PC-9 (cell line): ENCODE data around the gene DNAJB6. TPM values are rescaled to one million over a fixed set of nuclear protein-coding genes. Genes with fewer than 3 reads are reported as not detected.

ENCODE experiments used
- BruUV-seq: library from RNA; stranded (reverse); fragments of 400-500 nt; replicated peaks from 2 replicates; lab custom pipeline; 2021; lab: Mats Ljungman, UMichigan
- CTCF ChIA-PET: fragments of 300-600 bp; sonication (Branson Sonifier 250); formaldehyde crosslinking; loops from one replicate; lab custom pipeline; 2022; ENCODE audit warnings: antibody characterized with exemption; lab: Charles Lee
- POLR2A ChIA-PET: fragments of 300-600 bp; sonication (Branson Sonifier 250); formaldehyde crosslinking; loops from one replicate; lab custom pipeline; 2022; ENCODE audit warnings: antibody characterized with exemption; ENCODE audit not compliant: unreplicated experiment; lab: Charles Lee
- DNase-seq, 2 experiments: peaks; one replicate each; pipeline versions ENCODE4 v3.0.0 to v3.0.0-alpha.2; 2015 to 2022; ENCODE audit warnings: mixed read lengths in 1 of 2
- H2AFZ ChIP-seq: fragments of 200-600 bp; sonication (generic); 2 replicates; pipeline ENCODE4 v1.8.1; 2017; ENCODE audit warnings: antibody characterized with exemption
- H3F3A ChIP-seq: fragments of 200-600 bp; sonication (generic); 2 replicates; pipeline ENCODE4 v1.8.1; 2017; ENCODE audit warnings: antibody characterized with exemption, mild to moderate bottlenecking, low read depth; ENCODE audit not compliant: insufficient read depth
- H3K27ac ChIP-seq: fragments of 200-600 bp; sonication (generic); 2 replicates; pipeline ENCODE4 v1.6.1; 2016; ENCODE audit warnings: mixed run types
- H3K27me3 ChIP-seq: fragments of 200-600 bp; sonication (generic); 2 replicates; pipeline ENCODE4 v1.6.1; 2016; ENCODE audit warnings: low read depth, mixed run types; ENCODE audit not compliant: insufficient read depth
- H3K36me3 ChIP-seq: fragments of 200-600 bp; sonication (generic); 2 replicates; pipeline ENCODE4 v1.6.1; 2016; ENCODE audit warnings: low read depth, mixed run types
- H3K4me1 ChIP-seq: fragments of 200-600 bp; sonication (generic); replicated peaks from 2 replicates; pipeline ENCODE4 v1.6.1; 2016; ENCODE audit warnings: mixed run types; ENCODE audit not compliant: insufficient read depth
- H3K4me2 ChIP-seq: fragments of 200-600 bp; sonication (generic); 2 replicates; pipeline ENCODE4 v1.6.1; 2017; ENCODE audit warnings: mixed run types
- H3K4me3 ChIP-seq: fragments of 200-600 bp; sonication (generic); 2 replicates; pipeline ENCODE4 v1.6.1; 2016; ENCODE audit warnings: mixed run types
- H3K79me2 ChIP-seq: fragments of 200-600 bp; sonication (generic); 2 replicates; pipeline ENCODE4 v1.6.1; 2017; ENCODE audit warnings: low read depth, mixed run types
- H3K9me2 ChIP-seq: fragments of 200-600 bp; sonication (generic); 2 replicates; pipeline ENCODE4 v1.8.1; 2017; ENCODE audit warnings: mild to moderate bottlenecking; ENCODE audit not compliant: insufficient read depth
- H3K9me3 ChIP-seq: fragments of 200-600 bp; sonication (generic); 2 replicates; pipeline ENCODE4 v1.8.1; 2016; ENCODE audit warnings: low read depth; ENCODE audit not compliant: insufficient read depth
- H4K20me1 ChIP-seq: fragments of 200-600 bp; sonication (generic); 2 replicates; pipeline ENCODE4 v1.8.1; 2017; ENCODE audit not compliant: insufficient read depth
- EZH2 ChIP-seq: fragments of 200-600 bp; sonication (generic); IDR thresholded peaks from 2 replicates; pipeline ENCODE4 v1.8.0; 2017; ENCODE audit warnings: antibody characterized with exemption, low read depth
- intact Hi-C: fragments of 100-400 bp; cut with micrococcal nuclease; formaldehyde crosslinking; loops from one replicate; pipeline ENCODE4 v1.10.0; 2022; ENCODE audit not compliant: unreplicated experiment
- total RNA-seq: library from RNA; stranded (reverse); gene quantifications from 2 replicates; pipeline ENCODE4 v1.2.3, GENCODE V29; 2021
- TF ChIP-seq, protein P1 (sequence below): fragments of 200-600 bp; sonication (generic); conservative IDR thresholded peaks from 2 replicates; pipeline ENCODE4 v1.6.1; 2017; ENCODE audit warnings: mixed run types, antibody characterized with exemption, mild to moderate bottlenecking, moderate library complexity

Gene DNAJB6
- total RNA-seq, 1 experiment from 2014 or later: 182 TPM

DNA sequence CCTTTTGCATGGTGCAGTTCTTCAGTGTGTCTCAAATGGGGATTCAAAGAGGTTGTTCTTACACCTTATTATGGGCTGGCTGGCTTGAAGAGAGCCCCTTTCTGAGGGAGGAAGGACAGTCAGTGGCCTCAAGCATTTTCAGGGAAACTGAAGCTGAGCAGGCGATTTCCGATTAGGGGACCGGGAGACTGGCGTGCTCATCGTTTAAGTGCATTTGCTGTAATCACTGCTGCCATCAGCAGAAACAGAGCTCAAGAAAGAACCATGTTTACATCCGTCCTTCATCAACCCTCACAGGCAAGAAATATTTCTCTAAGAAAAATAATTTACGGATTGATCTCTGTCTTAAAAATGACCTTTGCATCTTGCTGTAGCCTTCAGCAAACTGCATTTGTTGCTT is 32.2 kb downstream of the DNAJB6 start:
- Histone ChIP-seq H2AFZ (no peak overlapping the region), H3K27ac (no peak overlapping the region), H4K20me1 (peaks cover 90% of the 10 kb centered on the region), H3K4me2 (no peak overlapping the region), H3F3A (peaks cover 50% of the 10 kb centered on the region), H3K9me3 (no peaks in the 10 kb centered on the region), H3K4me3 (no peak overlapping the region), H3K4me1 (no peaks in the 10 kb centered on the region), H3K9me2 (no peaks in the 10 kb centered on the region), H3K79me2 (peaks cover 86% of the 10 kb centered on the region), H3K36me3 (peaks cover 81% of the 10 kb centered on the region), H3K27me3 (no peaks in the 10 kb centered on the region)
- DNase-seq: no peak
- TF ChIP-seq, protein P1, sequence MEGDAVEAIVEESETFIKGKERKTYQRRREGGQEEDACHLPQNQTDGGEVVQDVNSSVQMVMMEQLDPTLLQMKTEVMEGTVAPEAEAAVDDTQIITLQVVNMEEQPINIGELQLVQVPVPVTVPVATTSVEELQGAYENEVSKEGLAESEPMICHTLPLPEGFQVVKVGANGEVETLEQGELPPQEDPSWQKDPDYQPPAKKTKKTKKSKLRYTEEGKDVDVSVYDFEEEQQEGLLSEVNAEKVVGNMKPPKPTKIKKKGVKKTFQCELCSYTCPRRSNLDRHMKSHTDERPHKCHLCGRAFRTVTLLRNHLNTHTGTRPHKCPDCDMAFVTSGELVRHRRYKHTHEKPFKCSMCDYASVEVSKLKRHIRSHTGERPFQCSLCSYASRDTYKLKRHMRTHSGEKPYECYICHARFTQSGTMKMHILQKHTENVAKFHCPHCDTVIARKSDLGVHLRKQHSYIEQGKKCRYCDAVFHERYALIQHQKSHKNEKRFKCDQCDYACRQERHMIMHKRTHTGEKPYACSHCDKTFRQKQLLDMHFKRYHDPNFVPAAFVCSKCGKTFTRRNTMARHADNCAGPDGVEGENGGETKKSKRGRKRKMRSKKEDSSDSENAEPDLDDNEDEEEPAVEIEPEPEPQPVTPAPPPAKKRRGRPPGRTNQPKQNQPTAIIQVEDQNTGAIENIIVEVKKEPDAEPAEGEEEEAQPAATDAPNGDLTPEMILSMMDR: no peak
- TF ChIP-seq EZH2: no peak
- POLR2A ChIA-PET: no interaction called here
- no TSS peak for BruUV-seq
- CTCF ChIA-PET: no interaction called here
- intact Hi-C loops: no loop called here

DNA sequence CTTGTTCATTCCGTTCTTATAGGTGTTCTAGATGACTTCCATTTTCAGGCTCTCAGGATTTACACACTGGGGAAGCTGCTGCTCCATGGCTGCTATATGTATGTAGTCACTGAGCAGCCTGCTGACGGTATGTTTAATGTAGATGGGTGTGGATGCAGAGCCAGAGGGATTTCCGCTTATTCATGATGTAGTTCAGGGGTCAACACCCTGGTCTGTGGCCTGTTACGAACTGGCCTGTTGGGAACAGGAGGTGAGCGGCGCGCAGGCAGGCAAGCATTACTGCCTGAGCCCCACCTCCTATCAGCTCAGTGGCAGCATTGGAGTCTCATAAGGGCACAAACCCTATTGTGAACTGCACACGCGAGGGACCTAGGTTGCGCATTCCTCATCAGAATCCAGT is 33.9 kb downstream of the DNAJB6 start:
- Histone ChIP-seq H3K27me3 (no peaks in the 10 kb centered on the region), H3K4me1 (no peaks in the 10 kb centered on the region), H3K4me3 (no peak overlapping the region), H3K4me2 (no peak overlapping the region), H4K20me1 (peaks cover 90% of the 10 kb centered on the region), H3K27ac (no peak overlapping the region), H3K36me3 (peaks cover 71% of the 10 kb centered on the region), H3K9me2 (no peaks in the 10 kb centered on the region), H3K79me2 (peaks cover 86% of the 10 kb centered on the region), H3F3A (peaks cover 53% of the 10 kb centered on the region), H2AFZ (no peak overlapping the region), H3K9me3 (no peaks in the 10 kb centered on the region)
- intact Hi-C loops: no loop called here
- no peak for DNase-seq
- no TSS peak for BruUV-seq
- no peak for TF ChIP-seq EZH2
- TF ChIP-seq, protein P1: no peak
- CTCF ChIA-PET: no interaction called here
- POLR2A ChIA-PET: no interaction called here

DNA sequence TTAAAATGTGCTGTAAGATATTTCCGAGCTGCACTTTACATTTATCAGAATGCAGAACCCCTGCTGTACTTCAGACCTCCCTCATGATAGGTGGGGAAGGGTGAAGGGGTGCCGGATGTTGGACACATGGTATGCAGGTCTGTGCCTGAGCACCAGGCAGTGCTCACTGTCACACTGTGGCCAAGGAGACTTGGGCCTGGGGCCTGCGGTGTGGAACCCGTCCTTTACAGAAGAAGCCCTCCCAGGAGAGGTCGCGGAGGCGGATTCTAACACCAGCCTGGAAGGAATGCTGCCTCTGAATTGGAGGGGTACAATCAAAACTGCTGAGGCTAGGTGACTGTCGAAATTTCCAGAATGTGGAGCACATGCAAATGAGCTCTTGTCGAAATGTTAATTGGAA is 34.5 kb downstream of the DNAJB6 start:
- TF ChIP-seq, protein P1: no peak
- no peak for TF ChIP-seq EZH2
- no TSS peak for BruUV-seq
- peaks cover 90% of the 10 kb centered on the region for H4K20me1 ChIP-seq

More for the DNA sequence above, 34.5 kb downstream of the DNAJB6 start:
- CTCF ChIA-PET: interaction anchor here (0.6 kb wide), 1 partner anchor 21 kb away, joined by 5 read pairs; no protein-coding TSS in a partner anchor
- no peak overlapping the region for H2AFZ ChIP-seq
- peaks cover 86% of the 10 kb centered on the region for H3K79me2 ChIP-seq
- H3K4me2 ChIP-seq: no peak overlapping the region
- H3K9me3 ChIP-seq: no peaks in the 10 kb centered on the region
- no peak overlapping the region for H3K27ac ChIP-seq
- H3K27me3 ChIP-seq: no peaks in the 10 kb centered on the region
- H3K36me3 ChIP-seq: peaks cover 67% of the 10 kb centered on the region
- no peak for DNase-seq
- intact Hi-C loops: no loop called here
- H3K4me3 ChIP-seq: no peak overlapping the region
- POLR2A ChIA-PET: no interaction called here
- H3F3A ChIP-seq: peaks cover 58% of the 10 kb centered on the region
- H3K9me2 ChIP-seq: no peaks in the 10 kb centered on the region
- H3K4me1 ChIP-seq: no peaks in the 10 kb centered on the region
